Tibial artery (tissue), 4 donors: Measurements from ENCODE around the gene POLE4.

ENCODE experiments used
- DNase-seq, 2 donors: peaks; one replicate each; pipeline ENCODE4 v3.0.0-alpha.2; 2019
- H3K27ac ChIP-seq, 2 donors: fragments of 200-600 bp; sonication (generic) in 1 of 2; 1 replicate in 1 of 2; 2 replicates in 1 of 2; pipeline ENCODE4 v1.5.1; 2018 to 2019; ENCODE audit warnings: mild to moderate bottlenecking in 1 of 2
- H3K27me3 ChIP-seq, 2 donors: fragments of 200-600 bp; sonication (generic) in 1 of 2; one replicate each; pipeline versions ENCODE4 v1.5.1 to v1.6.0; 2016 to 2019
- H3K36me3 ChIP-seq, 3 donors: fragments of 200-600 bp; sonication (generic) in 2 of 3; one replicate each; pipeline ENCODE4 v1.5.1; 2016 to 2019; ENCODE audit warnings: mild to moderate bottlenecking in 2 of 3
- H3K4me1 ChIP-seq, 4 donors: fragments of 200-600 bp; sonication (generic) in 2 of 4; 1 replicate in 3 of 4; 2 replicates in 1 of 4; pipeline ENCODE4 v1.5.1; 2016 to 2019
- H3K4me3 ChIP-seq, 2 donors: fragments of 200-600 bp; sonication (generic) in 1 of 2; 1 replicate in 1 of 2; 2 replicates in 1 of 2; pipeline ENCODE4 v1.5.1; 2018 to 2019; ENCODE audit warnings: mild to moderate bottlenecking in 2 of 2
- H3K9me3 ChIP-seq, 3 donors: fragments of 200-600 bp; sonication (generic) in 1 of 3; one replicate each; pipeline ENCODE4 v1.5.1; 2016 to 2019
- intact Hi-C: fragments of 100-400 bp; cut with DNase I; formaldehyde crosslinking; loops from one replicate; pipeline ENCODE4 v1.15.0; 2023; ENCODE audit warnings: low total_unique reads
- TF ChIP-seq, protein P1 (sequence below), 2 experiments: fragments of 200-600 bp in 1 of 2; fragments of 450-650 bp in 1 of 2; IDR thresholded peaks; one replicate each; pipeline ENCODE4 v1.5.1; 2017 to 2019; ENCODE audit warnings: antibody characterized with exemption in 2 of 2, mild to moderate bottlenecking in 1 of 2, moderate library complexity in 1 of 2

The POLE4 gene

GRCh38 chr2:74959106-74959751, 786 bp downstream of the POLE4 start:
- no peak for DNase-seq
- Histone ChIP-seq H3K27me3 (no peaks in the 10 kb centered on the region), H3K4me1 (peaks cover 0 to 24% (median 9%) of the 10 kb centered on the region in 4 donors), H3K4me3 (peak overlapping the region; percentile 68 to 86), H3K9me3 (no peaks in the 10 kb centered on the region), H3K36me3 (peaks cover 0 to 7% (median 5%) of the 10 kb centered on the region in 3 donors), H3K27ac (peak overlapping the region; percentile 89 to 96)
- TF ChIP-seq, protein P1, sequence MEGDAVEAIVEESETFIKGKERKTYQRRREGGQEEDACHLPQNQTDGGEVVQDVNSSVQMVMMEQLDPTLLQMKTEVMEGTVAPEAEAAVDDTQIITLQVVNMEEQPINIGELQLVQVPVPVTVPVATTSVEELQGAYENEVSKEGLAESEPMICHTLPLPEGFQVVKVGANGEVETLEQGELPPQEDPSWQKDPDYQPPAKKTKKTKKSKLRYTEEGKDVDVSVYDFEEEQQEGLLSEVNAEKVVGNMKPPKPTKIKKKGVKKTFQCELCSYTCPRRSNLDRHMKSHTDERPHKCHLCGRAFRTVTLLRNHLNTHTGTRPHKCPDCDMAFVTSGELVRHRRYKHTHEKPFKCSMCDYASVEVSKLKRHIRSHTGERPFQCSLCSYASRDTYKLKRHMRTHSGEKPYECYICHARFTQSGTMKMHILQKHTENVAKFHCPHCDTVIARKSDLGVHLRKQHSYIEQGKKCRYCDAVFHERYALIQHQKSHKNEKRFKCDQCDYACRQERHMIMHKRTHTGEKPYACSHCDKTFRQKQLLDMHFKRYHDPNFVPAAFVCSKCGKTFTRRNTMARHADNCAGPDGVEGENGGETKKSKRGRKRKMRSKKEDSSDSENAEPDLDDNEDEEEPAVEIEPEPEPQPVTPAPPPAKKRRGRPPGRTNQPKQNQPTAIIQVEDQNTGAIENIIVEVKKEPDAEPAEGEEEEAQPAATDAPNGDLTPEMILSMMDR (IDR thresholded peaks at IDR 0.05) = no peak
- intact Hi-C loops = no loop called here

DNA sequence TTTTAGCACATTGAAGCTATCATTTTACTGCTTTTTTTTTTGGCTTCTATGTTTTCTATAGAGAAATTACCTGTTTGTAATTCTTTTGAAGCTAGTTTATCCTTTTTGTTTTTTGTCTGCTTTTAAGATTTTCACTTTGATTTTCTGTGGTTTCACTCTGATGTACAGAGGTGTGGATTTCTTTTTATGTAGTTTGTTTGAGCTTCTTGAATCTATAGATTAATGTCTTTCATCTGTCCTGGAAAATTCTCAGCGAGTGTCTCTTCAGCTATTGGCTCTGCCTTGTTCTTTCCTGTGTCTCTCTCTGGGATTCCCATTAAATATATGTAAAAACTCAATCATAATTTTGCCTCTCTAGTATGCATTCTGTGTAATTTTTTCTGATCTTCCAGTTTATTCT, 8.4 kb downstream of the POLE4 start:
- TF ChIP-seq, protein P1 (IDR thresholded peaks at IDR 0.05) = no peak
- no peak overlapping the region for H3K27ac ChIP-seq
- peaks cover 17 to 41% (median 41%) of the 10 kb centered on the region in 3 donors for H3K36me3 ChIP-seq
- intact Hi-C loops = no loop called here
- DNase-seq = no peak
- peaks cover 0 to 5% (median 0%) of the 10 kb centered on the region in 3 donors for H3K9me3 ChIP-seq
- H3K27me3 ChIP-seq = no peaks in the 10 kb centered on the region
- no peak overlapping the region for H3K4me3 ChIP-seq
- H3K4me1 ChIP-seq = no peaks in the 10 kb centered on the region

DNA sequence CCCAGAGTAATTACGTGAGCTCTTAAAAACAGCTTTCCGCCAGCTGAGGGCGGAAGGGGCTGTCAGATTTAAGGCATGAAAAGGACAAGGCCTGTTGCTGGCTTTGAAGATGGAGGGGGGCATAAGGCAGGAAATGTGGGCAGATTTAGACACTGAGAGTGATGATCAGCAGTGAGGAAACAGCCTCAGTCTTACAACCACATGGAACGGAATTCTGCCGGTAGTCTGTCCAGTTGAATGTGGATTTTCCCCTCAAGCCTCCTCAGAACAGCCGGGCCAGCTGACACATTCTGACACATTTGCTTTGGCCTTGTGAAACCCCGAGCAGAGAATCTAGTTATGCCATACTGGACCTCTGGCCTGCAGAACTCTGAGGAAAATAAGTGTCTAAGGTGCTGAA, 16.6 kb downstream of the POLE4 start:
- intact Hi-C loops = no loop called here
- Histone ChIP-seq H3K4me3 (no peak overlapping the region), H3K4me1 (no peaks in the 10 kb centered on the region), H3K36me3 (peaks cover 0 to 8% (median 0%) of the 10 kb centered on the region in 3 donors), H3K27ac (no peak overlapping the region), H3K27me3 (no peaks in the 10 kb centered on the region), H3K9me3 (no peaks in the 10 kb centered on the region)
- TF ChIP-seq, protein P1 (IDR thresholded peaks at IDR 0.05) = no peak
- no peak for DNase-seq

DNA sequence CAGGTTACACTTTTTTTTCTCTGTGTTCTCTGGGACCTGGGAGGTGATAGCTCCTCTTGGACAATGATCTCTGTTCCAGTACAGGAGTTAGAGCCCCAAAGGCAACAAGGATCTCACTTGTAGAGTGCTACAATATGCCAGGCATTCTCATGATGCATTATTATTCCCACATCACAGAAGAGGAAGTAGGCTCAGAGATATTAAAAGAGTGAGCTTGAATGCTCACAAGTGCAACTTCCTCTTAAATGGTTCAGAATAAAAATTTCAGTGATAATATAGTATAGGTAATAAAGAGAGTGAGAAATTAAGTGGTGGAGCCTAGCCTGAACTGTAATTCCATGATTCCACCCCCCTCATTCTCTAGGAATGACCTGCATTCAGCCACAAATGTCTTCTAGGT, 21.4 kb downstream of the POLE4 start:
- Histone ChIP-seq H3K9me3 (no peaks in the 10 kb centered on the region), H3K36me3 (peaks cover 0 to 9% (median 0%) of the 10 kb centered on the region in 3 donors), H3K27ac (no peak overlapping the region), H3K4me3 (no peak overlapping the region), H3K4me1 (no peaks in the 10 kb centered on the region), H3K27me3 (no peaks in the 10 kb centered on the region)
- TF ChIP-seq, protein P1 (IDR thresholded peaks at IDR 0.05) = no peak
- intact Hi-C loops = no loop called here
- DNase-seq = no peak

- no peaks in the 10 kb centered on the region for H3K27me3 ChIP-seq
- H3K9me3 ChIP-seq = no peaks in the 10 kb centered on the region
- H3K36me3 ChIP-seq = peaks cover 0 to 12% (median 7%) of the 10 kb centered on the region in 3 donors
- no peak overlapping the region for H3K4me3 ChIP-seq
- intact Hi-C loops = no loop called here
- no peaks in the 10 kb centered on the region for H3K4me1 ChIP-seq
- H3K27ac ChIP-seq = no peak overlapping the region
- TF ChIP-seq, protein P1 (IDR thresholded peaks at IDR 0.05) = no peak
- DNase-seq = no peak
Observed at GRCh38 chr2:74982577-74982976, 24.1 kb downstream of the POLE4 start.
